GM10248 (cell line): ENCODE results near the gene MMP15.
"Not testable (repeated sequence)": the region's sequence is repeated elsewhere in the genome, so short reads cannot be mapped to it uniquely, and the experiment has no call there.

Source experiments
- CTCF ChIA-PET: fragments of 300-600 bp; sonication (Branson Sonifier 250); formaldehyde crosslinking; extraction: SDS; loops from one replicate; lab custom pipeline; 2021; ENCODE audit warnings: antibody characterized with exemption; lab: Yijun Ruan, JAX
- POLR2A ChIA-PET: fragments of 350-650 bp; sonication (Branson Sonifier 250); formaldehyde crosslinking; extraction: SDS; loops from one replicate; lab custom pipeline; 2020; ENCODE audit warnings: antibody characterized with exemption; lab: Yijun Ruan, JAX
- DNase-seq: peaks from one replicate; pipeline ENCODE4 v3.0.0; 2012; ENCODE audit errors: extremely low spot score
- CTCF ChIP-seq: IDR thresholded peaks from 2 replicates; pipeline ENCODE4 v1.5.1; 2012; ENCODE audit warnings: mild to moderate bottlenecking, low read depth; ENCODE audit errors: extremely low read depth, missing control alignments, control extremely low read depth

The MMP15 gene

GRCh38 chr16:58063377-58064076 is 38.0 kb downstream of the MMP15 start:
- CTCF ChIA-PET, result no interaction called here
- no peak for TF ChIP-seq CTCF
- POLR2A ChIA-PET, result no interaction called here
- no peak for DNase-seq

GRCh38 chr16:58070585-58070984 is 45.0 kb downstream of the MMP15 start:
- ChIA-PET POLR2A (no interaction called here), CTCF (interaction anchor here (1.0 kb wide), 1 partner anchor 27 kb away, joined by 3 read pairs; no protein-coding TSS in a partner anchor)
- DNase-seq, result no peak
- no peak for TF ChIP-seq CTCF

GRCh38 chr16:58072134-58072533 is 46.6 kb downstream of the MMP15 start:
- DNase-seq, CTCF ChIA-PET: not testable (repeated sequence)
- POLR2A ChIA-PET, result interaction anchor here (0.6 kb wide), 1 partner anchor 340 kb away, joined by 3 read pairs; no protein-coding TSS in a partner anchor

- POLR2A ChIA-PET, DNase-seq, CTCF ChIA-PET: not testable (repeated sequence)
Measured at GRCh38 chr16:58073086-58073485, 47.5 kb downstream of the MMP15 start.

- TF ChIP-seq CTCF, result no peak
- no peak for DNase-seq
- POLR2A ChIA-PET, result no interaction called here
- CTCF ChIA-PET, result no interaction called here
Measured at GRCh38 chr16:58074657-58075056, 49.1 kb downstream of the MMP15 start.

- POLR2A ChIA-PET, result no interaction called here
- no peak for TF ChIP-seq CTCF
- DNase-seq, result no peak
- CTCF ChIA-PET, result no interaction called here
Measured at GRCh38 chr16:58076514-58076913, 51.0 kb downstream of the MMP15 start.

DNA sequence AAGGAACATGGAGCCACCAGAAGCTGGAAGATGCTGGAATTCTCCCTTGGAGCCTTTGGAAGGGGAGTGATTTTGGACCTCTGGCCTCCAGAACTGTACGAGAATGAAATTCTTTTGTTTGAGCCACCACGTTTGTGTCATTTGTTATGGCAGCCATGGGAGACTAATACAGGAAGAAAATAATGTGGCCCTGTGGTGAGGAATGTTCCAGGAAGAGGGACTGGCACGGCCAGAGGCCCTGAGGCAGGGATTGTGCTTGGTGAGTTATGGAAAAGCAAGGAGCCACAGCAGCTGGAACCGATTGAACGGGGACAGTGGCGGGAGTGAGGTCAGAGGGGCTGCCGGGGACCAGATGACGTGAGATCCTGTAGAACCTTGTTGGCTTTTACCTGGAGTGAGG is 52.2 kb downstream of the MMP15 start:
- TF ChIP-seq CTCF, result no peak
- ChIA-PET POLR2A (no interaction called here), CTCF (no interaction called here)
- no peak for DNase-seq

- POLR2A ChIA-PET, DNase-seq, CTCF ChIA-PET: not testable (repeated sequence)
Measured at GRCh38 chr16:58080657-58081056, 55.1 kb downstream of the MMP15 start.
